GM19099 (cell line): ENCODE measurements around the gene CLSTN1.
A peak's percentile ranks its signal among the peaks of the same experiment; 100 is the strongest.

Experiments
- POLR2A ChIP-seq: IDR thresholded peaks from 3 replicates; pipeline ENCODE4 v1.6.1; 2011; ENCODE audit warnings: low read depth; ENCODE audit not compliant: insufficient read length; ENCODE audit errors: extremely low read depth

Gene CLSTN1

DNA sequence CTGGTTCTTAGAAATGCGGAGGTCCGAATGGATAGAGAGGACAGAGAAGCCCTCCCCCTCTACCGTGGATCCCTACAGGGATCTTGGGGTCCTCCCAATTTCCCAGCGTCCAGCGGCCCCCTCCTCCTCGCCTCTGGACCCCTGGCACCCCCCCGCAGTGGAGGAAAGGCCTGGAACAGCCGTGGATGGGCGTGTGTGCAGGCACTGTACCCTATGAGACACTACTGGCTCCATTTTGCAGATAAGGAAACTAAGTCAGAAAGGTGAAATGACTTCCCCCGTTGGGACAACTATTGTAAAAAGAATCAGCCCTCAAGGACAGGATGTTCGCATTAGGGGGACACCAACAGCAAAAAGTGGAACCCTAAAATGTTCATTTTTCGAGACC, 931 bp upstream of the CLSTN1 start:
- no peak for TF ChIP-seq POLR2A

- TF ChIP-seq POLR2A, result peak; percentile 67
These were observed 147 bp downstream of the CLSTN1 start for GRCh38 chr1:9823693-9823942.

- TF ChIP-seq POLR2A, result no peak
These were observed 670 bp downstream of the CLSTN1 start for GRCh38 chr1:9822897-9823692.

DNA sequence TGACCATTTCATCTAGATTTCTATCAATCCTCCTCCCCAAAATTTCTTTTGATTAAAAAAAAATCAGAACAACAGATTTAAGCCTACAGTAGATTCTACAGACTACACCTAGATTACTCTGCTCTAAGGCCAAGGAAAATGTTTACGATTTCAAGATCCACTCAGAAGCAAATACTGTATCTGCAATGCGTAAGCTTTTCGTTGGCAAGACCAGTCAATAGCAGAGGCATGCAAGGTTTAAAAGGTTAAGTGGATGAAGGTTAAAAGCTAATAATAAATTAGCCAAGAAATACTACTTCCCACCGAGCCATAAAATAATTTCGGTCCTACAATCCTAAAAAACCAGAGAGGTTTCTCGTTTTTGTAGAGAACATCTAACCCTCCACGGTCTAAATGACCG, 1.3 kb downstream of the CLSTN1 start:
- no peak for TF ChIP-seq POLR2A

DNA sequence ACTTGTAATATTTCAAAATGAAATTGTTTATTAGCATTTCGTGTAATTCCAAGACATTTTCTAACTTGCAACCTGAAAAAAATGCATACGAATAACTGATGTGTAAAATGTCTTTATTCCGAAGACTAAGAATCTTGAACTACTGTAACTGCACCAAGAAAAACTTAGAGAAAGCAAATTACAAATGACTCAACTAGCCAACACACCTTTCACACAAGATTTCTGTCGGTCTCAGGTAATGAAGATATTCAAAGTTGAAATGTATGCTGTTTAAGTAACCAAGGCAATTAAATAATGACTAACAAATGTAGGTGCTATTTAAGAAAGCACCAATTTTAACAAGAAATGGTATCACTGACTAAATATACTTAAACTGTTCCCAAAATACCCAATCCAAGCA, 2.1 kb downstream of the CLSTN1 start:
- no peak for TF ChIP-seq POLR2A

GRCh38 chr1:9820521-9820920, 3.2 kb downstream of the CLSTN1 start:
- no peak for TF ChIP-seq POLR2A

GRCh38 chr1:9817734-9818133, 6.0 kb downstream of the CLSTN1 start:
- TF ChIP-seq POLR2A, result no peak

DNA sequence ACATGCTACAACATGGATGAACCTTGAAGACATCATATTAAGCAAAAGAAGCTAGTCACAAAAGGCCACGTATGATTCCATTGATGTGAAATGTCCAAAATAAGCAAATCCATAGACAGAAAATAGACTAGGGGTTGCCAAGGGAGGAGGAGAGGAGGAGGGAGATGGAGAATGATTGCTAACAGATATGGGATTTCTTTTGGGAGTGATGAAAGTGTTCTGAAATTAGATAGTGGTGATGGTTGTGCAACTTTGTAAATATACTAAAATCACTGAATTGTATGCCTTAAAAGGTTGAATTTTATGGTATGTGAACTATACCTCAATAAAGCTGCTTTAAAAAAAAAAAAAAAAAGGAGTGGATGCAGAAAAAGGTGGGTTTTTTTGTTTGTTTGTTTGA, 7.6 kb downstream of the CLSTN1 start:
- no peak for TF ChIP-seq POLR2A

- TF ChIP-seq POLR2A, result no peak
These were observed 8.6 kb downstream of the CLSTN1 start for GRCh38 chr1:9815150-9815549.

GRCh38 chr1:9814619-9815018, 9.1 kb downstream of the CLSTN1 start:
- no peak for TF ChIP-seq POLR2A

- no peak for TF ChIP-seq POLR2A
These were observed 12.4 kb downstream of the CLSTN1 start for GRCh38 chr1:9811239-9811966.

GRCh38 chr1:9809100-9809510, 14.7 kb downstream of the CLSTN1 start:
- no peak for TF ChIP-seq POLR2A

DNA sequence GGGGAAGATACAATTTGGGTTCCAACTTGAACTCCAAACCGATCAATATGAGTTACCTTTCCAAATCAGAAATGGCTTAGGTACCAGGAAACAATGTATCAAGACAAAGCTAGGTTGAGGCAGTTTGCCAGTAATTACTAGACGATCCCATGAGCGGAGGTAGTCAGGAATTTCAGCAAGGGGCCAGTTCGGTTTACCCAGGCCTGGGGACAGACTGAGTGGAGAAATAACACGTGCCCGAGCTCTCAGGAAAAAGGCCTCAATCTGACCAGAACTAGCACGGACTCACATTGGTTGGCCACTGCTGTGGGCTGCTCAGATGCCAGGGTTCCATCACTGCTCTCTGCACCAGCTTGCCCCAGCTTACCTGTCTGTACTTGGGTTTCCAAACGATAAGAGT, 15.3 kb downstream of the CLSTN1 start:
- TF ChIP-seq POLR2A, result no peak

GRCh38 chr1:9807541-9807940, 16.2 kb downstream of the CLSTN1 start:
- TF ChIP-seq POLR2A, result no peak

- TF ChIP-seq POLR2A, result no peak
These were observed 18.7 kb downstream of the CLSTN1 start for GRCh38 chr1:9805006-9805508.

DNA sequence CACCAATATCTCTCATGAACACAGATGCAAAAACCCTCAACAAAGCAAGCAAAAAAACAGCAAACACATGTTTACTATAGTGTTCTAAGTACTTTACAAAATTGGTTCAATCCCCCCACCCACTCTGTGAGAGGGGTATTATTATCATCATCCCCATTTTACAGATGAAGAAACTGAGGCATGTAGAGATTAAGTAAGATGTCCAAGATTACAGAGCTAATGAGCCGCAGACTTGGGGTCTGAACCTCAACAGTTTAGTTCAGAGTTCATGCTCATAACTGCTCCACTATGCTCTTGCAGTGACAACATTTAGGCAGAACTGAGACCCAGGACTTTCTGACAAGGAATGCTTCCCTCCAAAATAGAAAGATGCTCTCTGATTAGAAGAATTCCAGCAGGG, 21.9 kb downstream of the CLSTN1 start:
- TF ChIP-seq POLR2A, result no peak
